Stimulated activated effector memory CD8-positive, alpha-beta T cell treated with anti-CD3 and anti-CD28 coated beads, Interleukin-12 subunit alpha, Interleukin-12 subunit beta, amount 100 ng/mL, for 72 hours (primary cell): ENCODE results near the gene SNCA.

ENCODE experiments used
- ATAC-seq: fragments of 150-1000 bp; cut with Tn5 transposase; 2 replicates; pipeline ENCODE4 v1.10.0; 2021
- DNase-seq, 2 donors: peaks; one replicate each; pipeline ENCODE4 v3.0.0; 2021 to 2022; ENCODE audit warnings: low spot score in 2 of 2
- H3K27ac Mint-ChIP-seq: one replicate; pipeline ENCODE4 v1.8.0; 2022; ENCODE audit warnings: mild to moderate bottlenecking, mixed read lengths
- H3K36me3 Mint-ChIP-seq: one replicate; pipeline ENCODE4 v1.8.0; 2022; ENCODE audit warnings: mild to moderate bottlenecking, mixed read lengths
- H3K4me1 Mint-ChIP-seq: one replicate; pipeline ENCODE4 v1.8.0; 2022; ENCODE audit warnings: mixed read lengths
- H3K4me3 Mint-ChIP-seq: one replicate; pipeline ENCODE4 v1.8.0; 2022; ENCODE audit warnings: mild to moderate bottlenecking, mixed read lengths
- H3K9me3 Mint-ChIP-seq: one replicate; pipeline ENCODE4 v1.8.0; 2022; ENCODE audit warnings: mixed read lengths

Gene SNCA

DNA sequence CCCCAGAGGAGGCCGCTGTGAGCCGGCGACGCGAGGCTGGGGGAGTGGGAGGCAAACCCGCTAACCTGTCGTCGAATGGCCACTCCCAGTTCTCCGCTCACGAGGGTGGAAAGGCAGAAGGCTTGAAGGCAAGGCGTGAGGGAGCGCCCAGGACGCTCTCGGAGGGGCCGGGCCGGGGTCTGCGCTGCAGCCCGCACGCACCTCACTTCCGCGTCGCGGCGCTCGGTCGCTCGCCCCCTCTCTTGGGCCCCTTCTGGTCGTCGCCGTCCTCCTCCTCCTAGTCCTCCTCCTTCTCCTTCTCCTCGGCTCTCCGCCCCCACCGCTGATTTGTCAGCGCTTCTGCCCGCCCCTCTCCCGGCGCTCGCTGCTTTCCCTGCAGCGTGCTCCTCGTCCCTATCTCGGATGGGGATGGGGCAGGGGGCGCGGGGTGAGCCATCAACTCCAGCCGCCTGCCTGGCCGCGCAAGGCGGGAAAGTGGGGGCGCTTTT, at the start of gene SNCA:
TSS of gene SNCA (minus strand) at position 265 of the 488 bp plus-strand sequence. CDS start 1,494 bp downstream, outside the sequence.
- peak; percentile 67 for ATAC-seq
- Mint-ChIP-seq H3K27ac (no peak within 1 kb of the TSS), H3K4me3 (peak within 1 kb of the TSS; percentile 70)

GRCh38 chr4:89879215-89879614, 42.3 kb upstream of the SNCA start:
- Mint-ChIP-seq H3K4me3 (no peak overlapping the region), H3K36me3 (no peaks in the 10 kb centered on the region), H3K9me3 (no peaks in the 10 kb centered on the region), H3K27ac (no peak overlapping the region), H3K4me1 (no peaks in the 10 kb centered on the region)
- ATAC-seq (no peak), DNase-seq (no peak)

More for the DNA sequence above, at the start of gene SNCA:
- Mint-ChIP-seq H3K9me3 (no peaks in the 10 kb centered on the region), H3K36me3 (no peaks in the 10 kb centered on the region), H3K4me1 (peaks cover 11% of the 10 kb centered on the region)
- no peak for DNase-seq

DNA sequence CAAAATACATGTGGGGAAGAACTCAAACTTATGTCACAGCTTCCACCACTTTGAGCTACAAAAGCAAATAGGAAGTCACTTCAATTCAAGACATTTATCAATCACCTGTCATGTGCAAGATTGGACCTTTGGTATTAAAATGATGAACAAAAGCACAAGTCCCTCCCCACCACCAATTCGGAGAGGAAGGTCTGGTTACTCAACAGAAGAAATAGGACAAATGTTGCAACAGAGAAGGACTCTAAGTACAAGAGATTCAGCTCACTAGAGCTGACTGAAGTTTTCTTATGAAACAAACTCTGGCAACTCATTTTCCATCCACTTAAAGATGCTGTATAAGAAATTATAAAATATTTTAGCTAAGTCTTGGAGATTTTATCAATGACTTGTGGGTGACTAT, 41.6 kb upstream of the SNCA start:
- no peaks in the 10 kb centered on the region for H3K9me3 Mint-ChIP-seq
- no peaks in the 10 kb centered on the region for H3K4me1 Mint-ChIP-seq

GRCh38 chr4:89876548-89876947, 39.6 kb upstream of the SNCA start:
- Mint-ChIP-seq H3K36me3 (no peaks in the 10 kb centered on the region), H3K4me3 (no peak overlapping the region), H3K9me3 (no peaks in the 10 kb centered on the region), H3K4me1 (no peaks in the 10 kb centered on the region), H3K27ac (no peak overlapping the region)
- ATAC-seq (no peak), DNase-seq (no peak)

More for the DNA sequence above, 41.6 kb upstream of the SNCA start:
- Mint-ChIP-seq H3K27ac (no peak overlapping the region), H3K36me3 (no peaks in the 10 kb centered on the region), H3K4me3 (no peak overlapping the region)
- ATAC-seq (no peak), DNase-seq (no peak)

DNA sequence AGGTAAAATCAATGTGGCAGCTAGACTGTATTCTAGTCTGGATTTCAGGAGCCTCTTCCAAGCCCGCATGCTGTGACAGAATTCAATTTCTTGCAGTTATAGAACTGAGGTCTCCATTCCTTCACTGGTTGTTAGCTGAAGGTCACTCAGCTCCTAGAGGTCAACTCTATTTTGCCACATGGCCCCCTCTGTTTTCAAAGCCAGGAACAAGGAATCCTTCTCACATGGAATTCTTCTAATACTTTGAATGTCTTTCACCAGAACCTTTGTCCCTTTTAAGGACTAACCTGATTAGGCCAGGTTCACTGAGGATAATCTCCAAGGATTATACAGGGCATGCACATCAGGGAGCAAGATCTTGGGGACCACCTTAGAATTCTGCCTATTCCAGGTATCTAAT, 34.2 kb upstream of the SNCA start:
- Mint-ChIP-seq H3K4me3 (no peak overlapping the region), H3K4me1 (no peaks in the 10 kb centered on the region), H3K9me3 (no peaks in the 10 kb centered on the region), H3K36me3 (no peaks in the 10 kb centered on the region), H3K27ac (no peak overlapping the region)
- DNase-seq (no peak), ATAC-seq (no peak)

DNA sequence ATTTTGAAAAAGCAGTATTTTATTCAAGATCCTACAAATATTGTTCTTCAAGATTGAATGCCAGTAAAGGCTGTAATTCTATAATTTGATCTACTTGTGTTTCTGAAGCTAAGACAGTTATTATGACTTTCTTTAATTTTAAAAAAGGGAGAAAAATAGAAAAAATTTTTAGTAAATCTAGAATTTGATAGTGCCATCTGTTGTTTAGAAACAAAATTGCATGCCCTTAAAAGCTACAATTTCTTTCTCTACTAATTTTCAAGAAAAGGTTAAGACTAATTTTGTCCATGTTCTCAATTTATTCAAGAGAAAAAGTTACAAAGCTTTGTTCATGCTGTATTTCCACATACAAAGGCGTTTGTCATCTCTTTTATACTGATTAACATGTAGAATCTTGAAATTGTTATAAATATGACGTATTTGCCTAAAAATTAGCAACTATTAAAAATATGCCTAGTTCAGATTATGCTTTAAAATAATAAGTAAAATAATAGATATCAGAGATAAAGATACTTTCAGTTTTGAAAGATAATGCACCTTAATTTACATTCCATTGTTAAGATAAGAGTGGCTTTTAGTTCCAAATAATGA, 32.1 kb upstream of the SNCA start:
- no peak overlapping the region for H3K4me3 Mint-ChIP-seq
- no peak for ATAC-seq

GRCh38 chr4:89868276-89868675, 31.3 kb upstream of the SNCA start:
- no peaks in the 10 kb centered on the region for H3K4me1 Mint-ChIP-seq
- no peak overlapping the region for H3K4me3 Mint-ChIP-seq
- ATAC-seq = no peak
- no peak for DNase-seq
- no peaks in the 10 kb centered on the region for H3K9me3 Mint-ChIP-seq
- H3K27ac Mint-ChIP-seq = no peak overlapping the region
- no peaks in the 10 kb centered on the region for H3K36me3 Mint-ChIP-seq

More for the DNA sequence above, 32.1 kb upstream of the SNCA start:
- Mint-ChIP-seq H3K27ac (no peak overlapping the region), H3K36me3 (no peaks in the 10 kb centered on the region), H3K4me1 (no peaks in the 10 kb centered on the region), H3K9me3 (no peaks in the 10 kb centered on the region)
- no peak for DNase-seq

GRCh38 chr4:89863533-89863932, 26.6 kb upstream of the SNCA start:
- Mint-ChIP-seq H3K36me3 (no peaks in the 10 kb centered on the region), H3K27ac (no peak overlapping the region), H3K4me1 (no peaks in the 10 kb centered on the region), H3K9me3 (no peaks in the 10 kb centered on the region), H3K4me3 (no peak overlapping the region)
- DNase-seq (no peak), ATAC-seq (no peak)

- DNase-seq (no peak), ATAC-seq (no peak)
- Mint-ChIP-seq H3K9me3 (no peaks in the 10 kb centered on the region), H3K36me3 (no peaks in the 10 kb centered on the region), H3K4me3 (no peak overlapping the region), H3K4me1 (no peaks in the 10 kb centered on the region), H3K27ac (no peak overlapping the region)
These were observed 24.0 kb upstream of the SNCA start for GRCh38 chr4:89860971-89861370.

DNA sequence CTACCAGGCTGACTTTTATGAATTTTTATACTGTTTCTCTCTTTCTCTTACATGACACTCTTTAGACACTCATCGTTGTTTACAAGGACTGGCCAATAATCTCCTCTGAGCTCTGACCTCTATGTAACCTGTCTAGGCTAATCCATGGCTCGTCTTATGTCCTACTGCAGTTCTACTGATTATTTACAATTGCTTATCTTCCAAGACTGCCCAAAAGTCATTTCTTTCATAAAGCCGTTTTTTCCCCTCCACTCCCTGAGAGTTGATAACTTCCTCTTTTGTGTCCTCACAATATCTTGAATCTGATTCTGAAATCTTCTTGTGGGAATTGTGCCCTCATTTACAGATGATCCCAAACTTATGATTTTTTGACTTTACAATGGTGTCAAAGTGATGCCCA, 18.3 kb upstream of the SNCA start:
- Mint-ChIP-seq H3K4me3 (no peak overlapping the region), H3K9me3 (no peaks in the 10 kb centered on the region), H3K4me1 (no peaks in the 10 kb centered on the region), H3K36me3 (no peaks in the 10 kb centered on the region), H3K27ac (no peak overlapping the region)
- DNase-seq (no peak), ATAC-seq (no peak)

DNA sequence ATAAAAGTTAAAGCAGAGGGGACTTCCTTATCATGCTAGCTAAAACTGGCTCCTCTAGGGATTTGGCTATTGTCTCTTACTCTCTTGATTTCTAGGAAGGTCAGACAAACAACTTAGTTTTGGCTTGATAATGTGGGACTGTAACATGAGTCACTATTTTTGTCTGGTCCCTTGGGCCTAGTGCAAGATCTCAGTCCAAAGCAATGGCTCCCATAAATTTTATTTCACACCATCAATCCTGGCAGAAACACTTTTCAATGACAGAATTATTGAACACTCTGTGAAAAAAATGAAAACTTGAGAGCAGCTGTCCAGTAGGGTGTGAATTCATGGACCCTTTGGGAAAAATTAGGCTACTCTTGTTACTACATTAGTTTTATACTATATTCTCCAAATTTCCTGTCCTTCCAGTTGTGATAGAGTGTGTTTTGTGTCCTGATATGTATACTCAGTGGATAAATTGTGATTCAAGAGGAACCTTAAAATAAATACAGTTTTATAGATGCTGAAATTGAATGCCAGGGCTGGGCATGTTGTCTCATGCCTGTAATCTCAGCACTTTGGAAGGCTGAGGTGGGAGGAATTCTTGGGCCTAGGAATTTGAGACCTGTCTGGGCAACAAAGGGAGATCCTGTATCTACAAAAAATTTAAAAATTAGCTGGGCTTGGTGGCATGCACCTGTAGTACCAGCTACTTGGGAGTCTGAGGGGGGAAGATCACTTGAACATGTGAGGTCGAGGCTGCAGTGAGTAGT, 10.8 kb upstream of the SNCA start:
- H3K27ac Mint-ChIP-seq = no peak overlapping the region
- H3K4me1 Mint-ChIP-seq = no peaks in the 10 kb centered on the region
- DNase-seq (no peak), ATAC-seq (no peak)
- no peak overlapping the region for H3K4me3 Mint-ChIP-seq
- no peaks in the 10 kb centered on the region for H3K36me3 Mint-ChIP-seq
- H3K9me3 Mint-ChIP-seq = peaks cover 3% of the 10 kb centered on the region

- H3K4me1 Mint-ChIP-seq = peaks cover 11% of the 10 kb centered on the region
- H3K36me3 Mint-ChIP-seq = no peaks in the 10 kb centered on the region
- no peak overlapping the region for H3K4me3 Mint-ChIP-seq
- ATAC-seq (no peak), DNase-seq (no peak)
- no peaks in the 10 kb centered on the region for H3K9me3 Mint-ChIP-seq
- H3K27ac Mint-ChIP-seq = no peak overlapping the region
These were observed 2.6 kb upstream of the SNCA start for GRCh38 chr4:89839558-89839957.

DNA sequence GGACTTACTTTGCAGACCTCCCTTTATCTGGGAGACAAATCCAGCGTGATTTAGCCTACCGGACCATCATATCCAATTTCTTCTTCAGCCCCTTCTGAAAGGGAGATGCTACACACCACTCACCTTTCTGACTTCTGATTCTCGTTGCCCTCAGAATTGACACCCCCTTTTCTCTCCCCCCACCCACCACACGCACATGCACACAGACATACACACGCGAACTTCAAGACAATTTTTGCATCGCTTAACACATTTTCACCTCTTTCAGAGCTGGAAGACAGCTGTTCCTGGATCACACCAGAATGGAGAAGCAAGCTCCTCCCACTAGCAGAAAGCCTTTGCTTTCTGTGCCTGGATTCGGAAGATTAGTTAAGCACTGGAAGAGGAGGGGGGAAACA, 1.0 kb upstream of the SNCA start:
- H3K9me3 Mint-ChIP-seq = no peaks in the 10 kb centered on the region
- ATAC-seq = no peak
- H3K4me3 Mint-ChIP-seq = peak overlapping the region; percentile 70
- no peaks in the 10 kb centered on the region for H3K36me3 Mint-ChIP-seq
- H3K27ac Mint-ChIP-seq = no peak overlapping the region
- no peak for DNase-seq
- peaks cover 11% of the 10 kb centered on the region for H3K4me1 Mint-ChIP-seq

- Mint-ChIP-seq H3K27ac (no peak overlapping the region), H3K9me3 (no peaks in the 10 kb centered on the region), H3K4me1 (peaks cover 11% of the 10 kb centered on the region), H3K4me3 (peak overlapping the region; percentile 70), H3K36me3 (no peaks in the 10 kb centered on the region)
- peak; percentile 67 for ATAC-seq
- no peak for DNase-seq
These were observed 528 bp upstream of the SNCA start for GRCh38 chr4:89837385-89837992.

GRCh38 chr4:89836031-89836745, 773 bp downstream of the SNCA start:
- Mint-ChIP-seq H3K4me1 (peaks cover 11% of the 10 kb centered on the region), H3K4me3 (peak overlapping the region; percentile 70), H3K27ac (no peak overlapping the region), H3K36me3 (no peaks in the 10 kb centered on the region), H3K9me3 (no peaks in the 10 kb centered on the region)
- ATAC-seq (no peak), DNase-seq (no peak)
